OCI-LY7 (cell line): ENCODE measurements around the gene SLC9B1. TPM values are rescaled to one million over a fixed set of nuclear protein-coding genes. Genes with fewer than 3 reads are reported as not detected.
"Not testable (repeated sequence)": the region's sequence is repeated elsewhere in the genome, so short reads cannot be mapped to it uniquely, and the experiment has no call there.

Source experiments
- BruUV-seq: library from RNA; stranded (reverse); fragments of 400-500 nt; replicated peaks from 2 replicates; lab custom pipeline; 2021; lab: Mats Ljungman, UMichigan
- CTCF ChIA-PET: fragments of 300-600 bp; sonication (Branson Sonifier 250); formaldehyde crosslinking; loops from one replicate; lab custom pipeline; 2022; ENCODE audit warnings: antibody characterized with exemption; ENCODE audit not compliant: unreplicated experiment; lab: Charles Lee
- POLR2A ChIA-PET: fragments of 300-600 bp; sonication (Branson Sonifier 250); formaldehyde crosslinking; loops from one replicate; lab custom pipeline; 2022; ENCODE audit warnings: antibody characterized with exemption; lab: Charles Lee
- DNase-seq: peaks from one replicate; pipeline ENCODE4 v3.0.0-alpha.2; 2015; ENCODE audit warnings: low spot score
- H2AFZ ChIP-seq: fragments of 200-600 bp; sonication (generic), shearing (Covaris generic); 2 replicates; pipeline ENCODE4 v1.6.1; 2014; ENCODE audit warnings: mild to moderate bottlenecking, antibody characterized with exemption, low read length, moderate library complexity
- H3K27ac ChIP-seq: fragments of 200-600 bp; sonication (generic); 2 replicates; pipeline ENCODE4 v1.5.1; 2014; ENCODE audit warnings: mixed run types, low read depth, mild to moderate bottlenecking, moderate library complexity, low read length, inconsistent platforms; ENCODE audit not compliant: poor library complexity, severe bottlenecking
- H3K36me3 ChIP-seq: fragments of 200-600 bp; sonication (generic); 2 replicates; pipeline ENCODE4 v1.6.1; 2014; ENCODE audit warnings: mild to moderate bottlenecking, antibody characterized with exemption, low read length, moderate library complexity, mixed read lengths; ENCODE audit not compliant: insufficient read depth
- H3K4me1 ChIP-seq: fragments of 200-600 bp; sonication (generic); 2 replicates; pipeline ENCODE4 v1.5.1; 2014; ENCODE audit warnings: mild to moderate bottlenecking, low read length; ENCODE audit not compliant: insufficient read depth, poor library complexity, severe bottlenecking
- H3K4me2 ChIP-seq: fragments of 200-600 bp; sonication (generic); 2 replicates; pipeline ENCODE4 v1.6.1; 2014; ENCODE audit warnings: mild to moderate bottlenecking, low read length
- H3K4me3 ChIP-seq: fragments of 200-600 bp; sonication (generic); 2 replicates; pipeline ENCODE4 v1.5.1; 2014; ENCODE audit warnings: mild to moderate bottlenecking, low read depth, low read length; ENCODE audit not compliant: poor library complexity, severe bottlenecking
- H3K79me2 ChIP-seq: fragments of 200-600 bp; sonication (generic); 2 replicates; pipeline ENCODE4 v1.6.1; 2016; ENCODE audit warnings: low read depth, mild to moderate bottlenecking, low read length, moderate library complexity, mixed read lengths; ENCODE audit not compliant: insufficient read depth
- H3K9me2 ChIP-seq: fragments of 200-600 bp; sonication (generic); 2 replicates; pipeline ENCODE4 v1.6.1; 2016; ENCODE audit warnings: mild to moderate bottlenecking, low read length, mixed read lengths; ENCODE audit not compliant: insufficient read depth
- H3K9me3 ChIP-seq: fragments of 200-600 bp; sonication (generic); 2 replicates; pipeline ENCODE4 v1.6.1; 2014; ENCODE audit warnings: mild to moderate bottlenecking, mixed run types, low read length, mixed read lengths
- H4K20me1 ChIP-seq: fragments of 200-600 bp; sonication (generic); 2 replicates; pipeline ENCODE4 v1.6.1; 2014; ENCODE audit warnings: mild to moderate bottlenecking, antibody characterized with exemption, low read length, moderate library complexity, mixed read lengths; ENCODE audit not compliant: insufficient read depth
- EZH2phosphoT487 ChIP-seq: fragments of 200-600 bp; sonication (generic); IDR thresholded peaks from 2 replicates; pipeline ENCODE4 v1.6.1; 2018; ENCODE audit warnings: low read depth, borderline replicate concordance, mild to moderate bottlenecking, mixed run types, antibody characterized with exemption, low read length, moderate library complexity, mixed read lengths
- intact Hi-C: fragments of 100-400 bp; cut with micrococcal nuclease; formaldehyde crosslinking; loops from one replicate; pipeline ENCODE4 v1.10.0; 2022; ENCODE audit not compliant: unreplicated experiment
- total RNA-seq, 2 experiments: library from RNA; depleted of rRNA in 1 of 2; stranded (reverse); fragments of >200 nt in 1 of 2; shearing (Covaris generic) in 1 of 2; gene quantifications; 2 replicates each; pipeline ENCODE4 v1.2.3, GENCODE V29; 2014 to 2022
- TF ChIP-seq, protein P1 (sequence below): fragments of 200-600 bp; sonication (generic); conservative IDR thresholded peaks from 2 replicates; pipeline ENCODE4 v1.5.1; 2014; ENCODE audit warnings: mild to moderate bottlenecking, antibody characterized with exemption, low read length, moderate library complexity, mixed read lengths

Gene SLC9B1
- total RNA-seq, 2 experiments from 2014 or later: 0.88 to 2.0 TPM

DNA sequence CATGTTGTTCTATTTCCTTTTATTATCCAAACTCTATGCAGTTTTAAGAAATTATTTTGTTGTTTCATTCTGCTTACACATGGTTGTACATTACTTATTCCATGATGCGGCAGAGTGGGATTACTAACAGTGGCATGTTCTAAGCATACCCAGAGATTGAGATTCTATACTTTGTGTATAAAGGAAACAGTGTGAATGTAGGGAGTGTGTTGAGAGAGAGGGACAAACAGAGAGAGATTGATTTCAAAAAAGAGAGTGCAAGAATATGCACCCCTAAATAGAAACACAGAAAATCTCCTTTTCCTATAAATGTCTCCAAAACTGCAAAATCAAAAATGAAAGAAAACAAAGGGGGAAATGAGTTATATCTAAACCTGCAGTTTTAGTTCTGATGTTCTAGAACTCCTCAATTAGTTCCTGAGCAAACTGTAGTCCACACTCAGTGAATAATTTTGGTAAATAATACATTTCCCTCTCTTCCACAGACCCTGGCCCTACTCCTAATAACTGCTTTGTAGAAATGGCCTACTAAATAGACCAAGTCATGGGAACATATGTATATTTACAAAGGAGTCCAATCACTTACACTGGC lies 31.0 kb downstream of the SLC9B1 start:
- ChIA-PET CTCF (no interaction called here), POLR2A (interaction anchor here (0.6 to 1.0 kb wide), 2 partner anchors 19 to 539 kb away, joined by 3 to 4 read pairs; no protein-coding TSS in a partner anchor)
- Histone ChIP-seq H3K9me2 (no peaks in the 10 kb centered on the region), H3K9me3 (0 out of 2 replicates have a peak, but pooled peaks cover 4% of the 10 kb centered on the region), H3K36me3 (no peaks in the 10 kb centered on the region), H3K79me2 (no peaks in the 10 kb centered on the region), H2AFZ (no peak overlapping the region), H3K27ac (no peak overlapping the region), H3K4me2 (no peak overlapping the region), H3K4me3 (no peak overlapping the region), H4K20me1 (no peaks in the 10 kb centered on the region), H3K4me1 (no peaks in the 10 kb centered on the region)
- no peak for TF ChIP-seq EZH2phosphoT487
- TF ChIP-seq, protein P1, sequence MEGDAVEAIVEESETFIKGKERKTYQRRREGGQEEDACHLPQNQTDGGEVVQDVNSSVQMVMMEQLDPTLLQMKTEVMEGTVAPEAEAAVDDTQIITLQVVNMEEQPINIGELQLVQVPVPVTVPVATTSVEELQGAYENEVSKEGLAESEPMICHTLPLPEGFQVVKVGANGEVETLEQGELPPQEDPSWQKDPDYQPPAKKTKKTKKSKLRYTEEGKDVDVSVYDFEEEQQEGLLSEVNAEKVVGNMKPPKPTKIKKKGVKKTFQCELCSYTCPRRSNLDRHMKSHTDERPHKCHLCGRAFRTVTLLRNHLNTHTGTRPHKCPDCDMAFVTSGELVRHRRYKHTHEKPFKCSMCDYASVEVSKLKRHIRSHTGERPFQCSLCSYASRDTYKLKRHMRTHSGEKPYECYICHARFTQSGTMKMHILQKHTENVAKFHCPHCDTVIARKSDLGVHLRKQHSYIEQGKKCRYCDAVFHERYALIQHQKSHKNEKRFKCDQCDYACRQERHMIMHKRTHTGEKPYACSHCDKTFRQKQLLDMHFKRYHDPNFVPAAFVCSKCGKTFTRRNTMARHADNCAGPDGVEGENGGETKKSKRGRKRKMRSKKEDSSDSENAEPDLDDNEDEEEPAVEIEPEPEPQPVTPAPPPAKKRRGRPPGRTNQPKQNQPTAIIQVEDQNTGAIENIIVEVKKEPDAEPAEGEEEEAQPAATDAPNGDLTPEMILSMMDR: no peak
- DNase-seq: no peak
- intact Hi-C loops: no loop called here
- BruUV-seq: no TSS peak

- ChIA-PET POLR2A (interaction anchor here (0.7 kb wide), 1 partner anchor 11 kb away, joined by 4 read pairs; no protein-coding TSS in a partner anchor), CTCF (no interaction called here)
- H3K79me2 ChIP-seq: no peaks in the 10 kb centered on the region
- no peaks in the 10 kb centered on the region for H3K4me1 ChIP-seq
- no peak overlapping the region for H3K4me3 ChIP-seq
- TF ChIP-seq, protein P1: no peak
- no peak for TF ChIP-seq EZH2phosphoT487
- H3K9me3 ChIP-seq: no peaks in the 10 kb centered on the region
- no peak for DNase-seq
- BruUV-seq: no TSS peak
- no peak overlapping the region for H3K4me2 ChIP-seq
- no peaks in the 10 kb centered on the region for H3K9me2 ChIP-seq
- intact Hi-C loops: no loop called here
- H3K36me3 ChIP-seq: no peaks in the 10 kb centered on the region
- H3K27ac ChIP-seq: no peak overlapping the region
- H2AFZ ChIP-seq: no peak overlapping the region
- no peaks in the 10 kb centered on the region for H4K20me1 ChIP-seq
Measured at GRCh38 chr4:102981005-102981404, 38.5 kb downstream of the SLC9B1 start.

DNA sequence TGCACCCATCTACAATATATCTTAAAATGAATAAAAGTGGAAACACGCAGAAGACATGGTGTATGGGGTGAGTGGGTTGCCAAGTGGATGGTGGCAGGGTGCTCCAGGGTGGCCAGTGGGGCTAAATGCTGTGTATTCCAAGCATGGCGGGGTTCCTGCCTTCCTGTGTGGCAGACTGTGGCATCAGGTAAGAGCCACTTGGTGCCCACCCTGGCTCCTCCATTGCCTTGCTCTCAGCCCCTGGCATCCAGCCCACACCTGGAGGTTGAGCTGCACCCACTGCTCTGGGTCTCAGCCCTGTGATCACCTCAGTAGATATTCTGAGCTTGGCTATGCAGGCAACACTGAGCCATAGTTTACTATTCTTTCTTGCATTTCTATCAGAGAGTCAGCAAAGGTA lies 57.7 kb downstream of the SLC9B1 start:
- H2AFZ ChIP-seq, H3K79me2 ChIP-seq, H3K9me2 ChIP-seq, BruUV-seq, H3K4me1 ChIP-seq, POLR2A ChIA-PET, H3K4me3 ChIP-seq, H3K36me3 ChIP-seq, H4K20me1 ChIP-seq, H3K27ac ChIP-seq, intact Hi-C loops, H3K4me2 ChIP-seq, CTCF ChIA-PET, H3K9me3 ChIP-seq, DNase-seq: not testable (repeated sequence)
